HepG2 (cell line): ENCODE measurements around the gene WNT5B. TPM values are rescaled to one million over a fixed set of nuclear protein-coding genes. Genes with fewer than 3 reads are reported as not detected.

Source experiments
- CENPT ChIP-seq: sonication (generic); formaldehyde crosslinking; IDR thresholded peaks from 2 replicates; pipeline ENCODE4 v1.8.0; 2022; ENCODE audit warnings: low read depth, mild to moderate bottlenecking, moderate library complexity, missing genetic modification reagents
- DNMT3B ChIP-seq: conservative IDR thresholded peaks from 2 replicates; pipeline ENCODE4 v1.6.1; 2016; ENCODE audit warnings: missing biosample characterization, control low read depth
- EED ChIP-seq: sonication (generic); formaldehyde crosslinking; IDR thresholded peaks from 2 replicates; pipeline ENCODE4 v1.5.0; 2020; ENCODE audit warnings: mild to moderate bottlenecking, missing genetic modification reagents
- FOXM1 ChIP-seq: sonication (generic); formaldehyde crosslinking; IDR thresholded peaks from 2 replicates; pipeline ENCODE4 v1.5.0; 2020; ENCODE audit warnings: missing genetic modification reagents
- GLI4 ChIP-seq: sonication (generic); formaldehyde crosslinking; IDR thresholded peaks from 2 replicates; pipeline ENCODE4 v1.5.1; 2020; ENCODE audit warnings: missing genetic modification reagents, mild to moderate bottlenecking, moderate library complexity, borderline replicate concordance
- IRX3 ChIP-seq: sonication (generic); formaldehyde crosslinking; IDR thresholded peaks from 2 replicates; pipeline ENCODE4 v1.8.1; 2023; ENCODE audit warnings: mild to moderate bottlenecking, low read depth, missing genetic modification reagents, borderline replicate concordance
- JUND ChIP-seq: sonication (generic); formaldehyde crosslinking; IDR thresholded peaks from 2 replicates; pipeline ENCODE4 v1.8.0; 2022; ENCODE audit warnings: mild to moderate bottlenecking, missing genetic modification reagents
- MYC ChIP-seq: sonication (generic); formaldehyde crosslinking; IDR thresholded peaks from 2 replicates; pipeline ENCODE4 v1.9.0; 2021; ENCODE audit warnings: missing genetic modification reagents, borderline replicate concordance
- POLR2A ChIP-seq, 2 experiments: IDR thresholded peaks; 2 replicates each; pipeline ENCODE4 v1.6.1; 2011; ENCODE audit warnings: low read depth in 2 of 2, low read length in 2 of 2, mild to moderate bottlenecking in 1 of 2, moderate library complexity in 1 of 2; ENCODE audit not compliant: insufficient read depth in 1 of 2
- PRMT3 ChIP-seq: sonication (generic); formaldehyde crosslinking; IDR thresholded peaks from 2 replicates; pipeline ENCODE4 v1.8.1; 2022; ENCODE audit warnings: low read depth, mild to moderate bottlenecking, moderate library complexity, missing genetic modification reagents, borderline replicate concordance
- YEATS2 ChIP-seq: sonication (generic); formaldehyde crosslinking; IDR thresholded peaks from 2 replicates; pipeline ENCODE4 v1.4.0; 2020; ENCODE audit warnings: missing genetic modification reagents, borderline replicate concordance
- YY1 ChIP-seq: IDR thresholded peaks from 2 replicates; pipeline ENCODE4 v1.6.1; 2011; ENCODE audit warnings: low read length, low read depth, moderate library complexity, mild to moderate bottlenecking; ENCODE audit not compliant: insufficient read depth, insufficient replicate concordance
- ZNF275 ChIP-seq: sonication (generic); formaldehyde crosslinking; IDR thresholded peaks from 2 replicates; pipeline ENCODE4 v1.8.0; 2022; ENCODE audit warnings: missing genetic modification reagents, mild to moderate bottlenecking, inconsistent platforms, borderline replicate concordance
- ZNF530 ChIP-seq: sonication (generic); formaldehyde crosslinking; IDR thresholded peaks from 2 replicates; pipeline ENCODE4 v1.5.0; 2020; ENCODE audit warnings: low read depth, mild to moderate bottlenecking, missing genetic modification reagents
- polyA plus RNA-seq, 8 experiments: library from polyadenylated mRNA; depleted of rRNA in 3 of 8; stranded (reverse) in 7 of 8; unstranded in 1 of 8; fragments of >200 nt; fragmentation: Illumina TruSeq in 4 of 8; extraction: Trizol in 4 of 8; gene quantifications; 2 replicates each; pipeline versions ENCODE4 v1.2.1 to v1.2.3, GENCODE V29; 2011 to 2016; ENCODE audit warnings: low read depth in 4 of 8, missing spikeins in 1 of 8, mixed read lengths in 1 of 8; ENCODE audit not compliant: insufficient read depth in 1 of 8
- total RNA-seq, 5 experiments: library from RNA; depleted of rRNA; stranded (reverse); fragments of >200 nt; fragmentation: Illumina TruSeq; extraction: Trizol; gene quantifications; 2 replicates each; pipeline ENCODE4 v1.2.3, GENCODE V29; 2016; ENCODE audit warnings: low read depth in 1 of 5
- TF ChIP-seq, protein P1 (sequence below): sonication (generic); formaldehyde crosslinking; IDR thresholded peaks from 2 replicates; pipeline ENCODE4 v1.4.0; 2020; ENCODE audit warnings: mild to moderate bottlenecking, missing genetic modification reagents, borderline replicate concordance
- TF ChIP-seq, protein P2 (sequence below): sonication (generic); formaldehyde crosslinking; IDR thresholded peaks from 2 replicates; pipeline ENCODE4 v1.4.0; 2020; ENCODE audit warnings: missing genetic modification reagents
- TF ChIP-seq, protein P3 (sequence below): sonication (generic); formaldehyde crosslinking; IDR thresholded peaks from 2 replicates; pipeline ENCODE4 v1.4.0; 2020; ENCODE audit warnings: missing genetic modification reagents, mild to moderate bottlenecking, borderline replicate concordance

WNT5B gene
- total and polyA plus RNA-seq, 2 of the 13 experiments (the other 11 are each of a cell fraction or from before 2014, with no cell fraction given), result 0.04 TPM; not detected in 1

- TF ChIP-seq, protein P1, sequence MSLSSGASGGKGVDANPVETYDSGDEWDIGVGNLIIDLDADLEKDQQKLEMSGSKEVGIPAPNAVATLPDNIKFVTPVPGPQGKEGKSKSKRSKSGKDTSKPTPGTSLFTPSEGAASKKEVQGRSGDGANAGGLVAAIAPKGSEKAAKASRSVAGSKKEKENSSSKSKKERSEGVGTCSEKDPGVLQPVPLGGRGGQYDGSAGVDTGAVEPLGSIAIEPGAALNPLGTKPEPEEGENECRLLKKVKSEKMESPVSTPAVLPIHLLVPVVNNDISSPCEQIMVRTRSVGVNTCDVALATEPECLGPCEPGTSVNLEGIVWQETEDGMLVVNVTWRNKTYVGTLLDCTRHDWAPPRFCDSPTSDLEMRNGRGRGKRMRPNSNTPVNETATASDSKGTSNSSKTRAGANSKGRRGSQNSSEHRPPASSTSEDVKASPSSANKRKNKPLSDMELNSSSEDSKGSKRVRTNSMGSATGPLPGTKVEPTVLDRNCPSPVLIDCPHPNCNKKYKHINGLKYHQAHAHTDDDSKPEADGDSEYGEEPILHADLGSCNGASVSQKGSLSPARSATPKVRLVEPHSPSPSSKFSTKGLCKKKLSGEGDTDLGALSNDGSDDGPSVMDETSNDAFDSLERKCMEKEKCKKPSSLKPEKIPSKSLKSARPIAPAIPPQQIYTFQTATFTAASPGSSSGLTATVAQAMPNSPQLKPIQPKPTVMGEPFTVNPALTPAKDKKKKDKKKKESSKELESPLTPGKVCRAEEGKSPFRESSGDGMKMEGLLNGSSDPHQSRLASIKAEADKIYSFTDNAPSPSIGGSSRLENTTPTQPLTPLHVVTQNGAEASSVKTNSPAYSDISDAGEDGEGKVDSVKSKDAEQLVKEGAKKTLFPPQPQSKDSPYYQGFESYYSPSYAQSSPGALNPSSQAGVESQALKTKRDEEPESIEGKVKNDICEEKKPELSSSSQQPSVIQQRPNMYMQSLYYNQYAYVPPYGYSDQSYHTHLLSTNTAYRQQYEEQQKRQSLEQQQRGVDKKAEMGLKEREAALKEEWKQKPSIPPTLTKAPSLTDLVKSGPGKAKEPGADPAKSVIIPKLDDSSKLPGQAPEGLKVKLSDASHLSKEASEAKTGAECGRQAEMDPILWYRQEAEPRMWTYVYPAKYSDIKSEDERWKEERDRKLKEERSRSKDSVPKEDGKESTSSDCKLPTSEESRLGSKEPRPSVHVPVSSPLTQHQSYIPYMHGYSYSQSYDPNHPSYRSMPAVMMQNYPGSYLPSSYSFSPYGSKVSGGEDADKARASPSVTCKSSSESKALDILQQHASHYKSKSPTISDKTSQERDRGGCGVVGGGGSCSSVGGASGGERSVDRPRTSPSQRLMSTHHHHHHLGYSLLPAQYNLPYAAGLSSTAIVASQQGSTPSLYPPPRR (CRISPR knock-in tag), result no peak
- TF ChIP-seq, protein P2, sequence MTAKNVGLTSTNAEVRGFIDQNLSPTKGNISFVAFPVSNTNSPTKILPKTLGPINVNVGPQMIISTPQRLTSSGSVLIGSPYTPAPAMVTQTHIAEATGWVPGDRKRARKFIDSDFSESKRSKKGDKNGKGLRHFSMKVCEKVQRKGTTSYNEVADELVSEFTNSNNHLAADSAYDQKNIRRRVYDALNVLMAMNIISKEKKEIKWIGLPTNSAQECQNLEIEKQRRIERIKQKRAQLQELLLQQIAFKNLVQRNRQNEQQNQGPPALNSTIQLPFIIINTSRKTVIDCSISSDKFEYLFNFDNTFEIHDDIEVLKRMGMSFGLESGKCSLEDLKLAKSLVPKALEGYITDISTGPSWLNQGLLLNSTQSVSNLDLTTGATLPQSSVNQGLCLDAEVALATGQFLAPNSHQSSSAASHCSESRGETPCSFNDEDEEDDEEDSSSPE (CRISPR knock-in tag), result no peak
- TF ChIP-seq EED (CRISPR knock-in tag) (no peak), ZNF530 (CRISPR knock-in tag) (no peak), CENPT (CRISPR knock-in tag) (no peak), JUND (CRISPR knock-in tag) (no peak), MYC (no peak), IRX3 (CRISPR knock-in tag) (no peak), PRMT3 (CRISPR knock-in tag) (no peak), POLR2A (IDR thresholded peaks at IDR 0.05; ENCODE audit: insufficient read depth in 1 of 2, low read depth in 2 of 2, low read length in 2 of 2) (peak in 1 of 2 experiments; percentile 23; a peak in 1 of 4 replicates), YY1 (no peak), ZNF275 (CRISPR knock-in tag) (no peak), DNMT3B (CRISPR knock-in tag) (peak; percentile 80; the same call in 1 of the 2 replicates), GLI4 (CRISPR knock-in tag) (no peak), FOXM1 (no peak), YEATS2 (CRISPR knock-in tag) (no peak)
- TF ChIP-seq, protein P3, sequence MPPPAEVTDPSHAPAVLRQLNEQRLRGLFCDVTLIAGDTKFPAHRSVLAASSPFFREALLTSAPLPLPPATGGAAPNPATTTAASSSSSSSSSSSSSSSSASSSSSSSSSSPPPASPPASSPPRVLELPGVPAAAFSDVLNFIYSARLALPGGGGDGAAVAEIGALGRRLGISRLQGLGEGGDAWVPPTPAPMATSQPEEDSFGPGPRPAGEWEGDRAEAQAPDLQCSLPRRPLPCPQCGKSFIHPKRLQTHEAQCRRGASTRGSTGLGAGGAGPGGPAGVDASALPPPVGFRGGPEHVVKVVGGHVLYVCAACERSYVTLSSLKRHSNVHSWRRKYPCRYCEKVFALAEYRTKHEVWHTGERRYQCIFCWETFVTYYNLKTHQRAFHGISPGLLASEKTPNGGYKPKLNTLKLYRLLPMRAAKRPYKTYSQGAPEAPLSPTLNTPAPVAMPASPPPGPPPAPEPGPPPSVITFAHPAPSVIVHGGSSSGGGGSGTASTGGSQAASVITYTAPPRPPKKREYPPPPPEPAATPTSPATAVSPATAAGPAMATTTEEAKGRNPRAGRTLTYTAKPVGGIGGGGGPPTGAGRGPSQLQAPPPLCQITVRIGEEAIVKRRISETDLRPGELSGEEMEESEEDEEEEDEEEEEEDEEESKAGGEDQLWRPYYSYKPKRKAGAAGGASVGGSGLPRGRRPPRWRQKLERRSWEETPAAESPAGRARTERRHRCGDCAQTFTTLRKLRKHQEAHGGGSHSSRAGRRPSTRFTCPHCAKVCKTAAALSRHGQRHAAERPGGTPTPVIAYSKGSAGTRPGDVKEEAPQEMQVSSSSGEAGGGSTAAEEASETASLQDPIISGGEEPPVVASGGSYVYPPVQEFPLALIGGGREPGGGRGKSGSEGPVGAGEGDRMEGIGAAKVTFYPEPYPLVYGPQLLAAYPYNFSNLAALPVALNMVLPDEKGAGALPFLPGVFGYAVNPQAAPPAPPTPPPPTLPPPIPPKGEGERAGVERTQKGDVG (CRISPR knock-in tag), result no peak
Observed at GRCh38 chr12:1660304-1661187, 31.5 kb downstream of the WNT5B start (continued).
